ENCODE data around the gene EXOC2.
A peak's percentile ranks its signal among the peaks of the same experiment; 100 is the strongest.

EXOC2 gene

DNA sequence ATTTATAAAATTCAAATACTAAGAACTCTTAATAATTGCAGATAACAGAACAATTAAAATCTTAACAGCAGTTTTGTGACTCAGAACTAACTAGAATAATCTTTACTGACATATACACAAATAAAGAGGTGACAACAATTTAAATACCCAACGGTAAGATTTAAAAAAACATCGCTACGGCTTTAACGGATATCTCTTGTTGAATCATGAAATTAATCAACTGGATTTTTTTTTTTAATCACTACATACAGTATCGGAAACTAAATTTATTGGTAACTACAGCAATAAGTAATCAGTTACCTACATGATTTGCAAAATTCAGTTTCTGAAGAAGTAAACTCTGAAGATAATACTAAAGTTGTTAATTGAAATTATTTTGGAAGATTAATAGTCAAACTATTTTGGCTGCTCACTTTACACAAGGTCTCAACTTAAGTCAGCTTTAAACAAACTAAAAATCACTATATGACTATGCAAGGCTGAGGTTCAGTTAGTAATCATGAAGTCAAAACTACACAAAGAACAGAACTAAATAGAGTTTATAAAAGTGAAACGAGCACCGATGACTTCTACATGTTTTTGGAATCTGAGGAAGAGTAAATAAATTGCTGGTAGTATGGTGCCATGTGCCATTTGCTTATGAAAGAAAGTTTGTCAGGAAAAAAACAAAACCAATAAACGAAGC lies 164.8 kb downstream of the EXOC2 start:
- no peak for DNase-seq (ENCODE audit: low spot score)

GRCh38 chr6:524803-525202 lies 168.1 kb downstream of the EXOC2 start:
- peak; percentile 41 for DNase-seq (ENCODE audit: low spot score)

DNA sequence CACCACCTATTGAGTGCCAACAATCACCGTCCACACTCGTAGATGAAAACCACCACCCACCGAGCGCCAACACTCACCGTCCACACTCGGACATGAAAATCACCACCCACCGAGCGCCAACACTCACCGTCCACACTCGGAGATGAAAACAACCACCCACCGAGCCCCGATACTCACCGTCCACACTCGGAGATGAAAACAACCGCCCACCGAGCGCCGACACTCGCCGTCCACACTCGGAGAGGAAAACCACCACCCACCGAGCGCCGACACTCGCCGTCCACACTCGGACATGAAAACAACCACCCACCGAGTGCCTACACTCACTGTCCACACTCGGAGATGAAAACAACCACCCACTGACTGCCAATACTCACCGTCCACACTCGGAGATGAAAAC lies 172.1 kb downstream of the EXOC2 start:
- DNase-seq (ENCODE audit: low spot score), result no peak

GRCh38 chr6:518218-518617 lies 174.7 kb downstream of the EXOC2 start:
- DNase-seq (ENCODE audit: low spot score), result no peak

GRCh38 chr6:516213-516612 lies 176.7 kb downstream of the EXOC2 start:
- no peak for DNase-seq (ENCODE audit: low spot score)

GRCh38 chr6:515267-515666 lies 177.7 kb downstream of the EXOC2 start:
- DNase-seq (ENCODE audit: low spot score), result no peak

DNA sequence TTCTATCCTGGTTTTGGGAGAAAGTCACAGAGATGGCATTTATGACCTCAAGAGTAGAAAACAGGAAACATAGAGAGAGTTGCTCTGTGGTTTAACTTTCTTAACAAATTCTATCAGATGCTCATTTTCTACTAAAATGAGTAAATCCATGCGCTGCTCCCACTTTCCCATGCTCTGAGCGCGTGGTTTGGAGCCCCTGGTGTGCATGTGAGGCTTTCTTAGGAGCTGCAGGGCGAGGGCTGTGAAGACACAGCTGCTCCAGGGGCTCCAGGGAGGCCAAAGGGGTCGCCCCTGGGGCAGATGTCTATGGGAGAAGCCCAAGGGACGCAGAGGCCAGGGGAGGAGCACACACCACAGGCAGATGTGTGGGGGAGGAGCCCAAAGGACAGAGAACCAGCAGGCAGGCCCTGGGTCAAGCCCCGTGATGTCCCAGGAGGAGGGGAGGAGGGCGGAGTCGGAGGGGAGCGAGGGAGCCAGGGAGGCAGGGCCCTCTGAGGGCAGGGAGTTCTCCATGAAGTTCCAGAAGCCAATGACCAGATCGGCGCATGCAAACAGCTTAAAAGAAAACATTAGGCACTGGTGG lies 178.5 kb downstream of the EXOC2 start:
- no peak for DNase-seq (ENCODE audit: low spot score)

DNA sequence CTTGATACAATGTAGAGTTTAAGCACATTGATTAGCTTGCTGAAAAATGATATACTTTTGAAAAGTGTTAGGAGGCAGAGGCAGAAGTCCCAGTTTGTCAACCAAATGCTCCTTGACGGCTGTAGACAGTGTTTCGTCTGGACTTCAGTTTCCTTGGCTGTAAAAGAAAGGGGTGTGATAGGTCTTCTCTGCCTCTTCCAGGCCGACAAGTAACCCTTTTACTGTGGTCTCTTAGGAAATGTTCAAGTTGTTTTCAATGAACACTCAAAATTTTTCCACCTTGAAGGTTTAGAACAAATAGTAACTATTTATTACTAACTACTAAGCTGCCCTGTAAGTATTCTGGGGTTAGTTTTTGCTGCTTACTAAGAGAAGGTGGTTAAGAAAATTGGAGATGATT lies 179.0 kb downstream of the EXOC2 start:
- DNase-seq (ENCODE audit: low spot score), result no peak

DNA sequence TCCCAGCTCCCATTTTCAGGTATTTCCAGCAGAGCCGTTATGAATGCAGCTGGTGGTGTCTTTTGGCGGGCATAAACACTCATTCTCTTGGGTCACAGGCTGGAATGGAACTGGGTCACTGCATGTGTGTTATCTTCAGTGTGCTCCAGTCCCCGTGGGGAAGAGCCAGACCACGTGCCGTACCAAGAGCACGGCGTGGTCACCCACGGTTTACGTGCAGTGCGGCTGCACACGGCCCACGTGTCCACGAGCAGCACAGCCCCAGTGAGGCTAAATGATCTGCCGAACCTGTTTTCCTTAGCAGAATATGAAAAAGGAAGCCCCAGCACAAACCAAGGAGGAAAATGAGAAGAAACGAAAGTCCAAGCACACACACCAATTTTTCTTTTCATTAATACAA lies 179.9 kb downstream of the EXOC2 start:
- no peak for DNase-seq (ENCODE audit: low spot score)

DNA sequence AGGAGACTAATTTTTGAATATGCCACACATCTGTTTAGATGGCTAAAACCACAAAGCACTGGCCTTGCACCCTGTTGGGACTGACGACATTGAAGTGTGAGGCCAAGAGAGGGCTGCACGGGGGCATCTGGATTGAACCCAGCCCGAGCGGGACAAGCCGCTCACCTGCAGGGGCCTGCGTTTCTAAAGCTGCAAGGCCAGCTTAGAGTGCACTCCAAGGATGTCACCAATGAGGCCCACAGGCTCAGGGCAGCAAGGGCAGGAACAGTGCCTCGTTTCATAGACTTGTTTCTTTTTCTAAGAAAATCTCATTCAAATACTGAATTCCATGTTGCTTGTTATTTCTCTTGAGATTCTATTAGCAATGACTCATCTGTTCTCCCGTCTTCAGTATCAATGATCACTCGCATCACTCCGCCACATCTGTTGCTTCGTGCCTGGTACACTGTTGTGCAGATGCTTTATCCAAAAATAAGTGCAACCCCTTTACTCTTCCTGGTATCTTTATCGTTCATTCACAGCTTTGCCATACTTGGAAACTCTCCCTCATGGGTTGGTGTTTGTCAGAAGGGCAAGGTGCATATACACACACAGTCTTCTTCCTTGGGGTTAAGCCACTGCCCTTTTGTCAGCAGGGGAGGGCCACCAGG lies 181.3 kb downstream of the EXOC2 start:
- DNase-seq (ENCODE audit: low spot score), result no peak

GRCh38 chr6:509676-510075 lies 183.3 kb downstream of the EXOC2 start:
- DNase-seq (ENCODE audit: low spot score), result peak; percentile 73

- no peak for DNase-seq (ENCODE audit: low spot score)
Measured at GRCh38 chr6:508614-509013, 184.3 kb downstream of the EXOC2 start.

DNA sequence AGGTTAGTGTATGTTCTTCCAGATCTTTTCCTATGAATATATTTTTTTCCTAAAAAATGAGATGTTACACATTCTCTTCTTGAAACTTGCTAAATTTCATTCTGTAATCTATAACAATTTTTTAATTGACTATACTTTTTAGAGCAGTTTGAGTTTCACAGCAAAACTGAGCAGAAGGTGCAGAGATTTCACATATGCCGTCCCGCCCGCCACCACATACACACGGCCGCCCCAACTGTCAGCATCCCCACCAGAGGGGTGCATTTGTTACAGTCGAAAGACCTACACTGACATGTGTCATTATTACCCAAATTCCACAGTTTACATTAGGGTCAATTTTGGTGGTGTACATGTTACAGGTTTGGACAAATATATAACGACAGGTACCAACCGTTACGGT lies 184.9 kb downstream of the EXOC2 start:
- no peak for DNase-seq (ENCODE audit: low spot score)

GRCh38 chr6:506920-507622 lies 185.9 kb downstream of the EXOC2 start:
- DNase-seq (ENCODE audit: low spot score), result no peak

DNA sequence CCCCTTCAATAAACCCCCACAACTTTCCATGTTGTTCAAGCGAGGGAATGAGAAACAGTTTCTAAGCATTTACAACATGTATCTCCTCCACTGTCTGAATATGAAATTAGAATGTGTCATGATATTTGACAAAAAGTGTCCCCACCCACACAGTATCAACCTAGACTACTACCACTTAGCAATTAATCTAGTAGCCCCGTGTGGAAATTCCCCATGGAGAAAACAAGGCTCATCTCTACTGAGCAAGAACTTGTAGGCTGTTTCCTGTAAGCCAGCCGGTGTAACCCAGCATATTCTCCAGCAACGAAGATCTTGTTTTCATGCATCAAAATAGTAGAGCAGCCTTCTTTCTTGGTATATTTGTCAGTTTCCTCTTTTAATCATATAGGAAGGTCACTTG lies 186.4 kb downstream of the EXOC2 start:
- peak; percentile 53 for DNase-seq (ENCODE audit: low spot score)

DNA sequence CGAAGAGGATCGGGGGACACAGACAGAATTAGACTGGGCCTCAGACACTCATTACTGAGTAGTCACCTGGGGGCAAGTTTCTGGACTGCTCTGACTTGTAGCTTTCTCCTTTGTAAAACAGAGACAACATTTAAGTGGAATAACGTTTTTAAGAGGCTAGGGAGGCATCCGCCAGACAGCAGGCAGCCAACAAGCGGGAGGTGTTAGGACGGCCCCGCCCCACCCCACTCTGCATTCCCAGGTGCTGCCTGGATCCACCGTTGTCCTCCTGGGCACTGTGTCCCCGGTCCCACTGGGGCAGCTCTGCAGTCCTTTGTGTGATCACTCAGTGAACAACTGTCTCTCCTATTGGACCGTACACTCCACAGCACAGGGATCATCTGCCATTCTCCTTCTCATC lies 187.6 kb downstream of the EXOC2 start:
- no peak for DNase-seq (ENCODE audit: low spot score)

DNA sequence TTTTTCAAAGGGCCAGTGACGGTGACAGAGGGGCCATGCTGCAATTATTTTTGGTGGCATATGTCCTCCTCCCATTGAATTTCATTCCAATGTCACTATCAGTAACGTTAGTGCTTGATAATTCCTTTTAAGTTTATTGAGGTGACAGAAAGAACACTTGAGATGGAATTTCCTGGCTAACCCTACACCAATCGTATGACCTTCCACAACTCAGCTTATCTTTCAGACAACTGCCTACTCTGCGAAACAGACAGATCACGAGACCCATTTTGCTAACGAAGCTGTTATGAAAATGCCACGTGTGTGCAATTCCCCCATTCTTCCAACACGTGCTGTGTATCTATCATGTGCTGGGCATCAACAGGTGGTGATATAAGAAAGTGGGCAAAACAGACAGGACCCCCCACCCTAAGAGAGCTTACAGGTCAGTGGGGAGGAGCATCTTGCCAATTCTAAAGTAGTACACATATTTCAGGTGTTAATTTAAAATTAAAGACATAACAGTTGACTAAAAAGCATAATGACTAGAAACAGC lies 188.4 kb downstream of the EXOC2 start:
- DNase-seq (ENCODE audit: low spot score), result no peak

- DNase-seq (ENCODE audit: low spot score), result no peak
Measured at GRCh38 chr6:503610-504362, 189.2 kb downstream of the EXOC2 start.

DNA sequence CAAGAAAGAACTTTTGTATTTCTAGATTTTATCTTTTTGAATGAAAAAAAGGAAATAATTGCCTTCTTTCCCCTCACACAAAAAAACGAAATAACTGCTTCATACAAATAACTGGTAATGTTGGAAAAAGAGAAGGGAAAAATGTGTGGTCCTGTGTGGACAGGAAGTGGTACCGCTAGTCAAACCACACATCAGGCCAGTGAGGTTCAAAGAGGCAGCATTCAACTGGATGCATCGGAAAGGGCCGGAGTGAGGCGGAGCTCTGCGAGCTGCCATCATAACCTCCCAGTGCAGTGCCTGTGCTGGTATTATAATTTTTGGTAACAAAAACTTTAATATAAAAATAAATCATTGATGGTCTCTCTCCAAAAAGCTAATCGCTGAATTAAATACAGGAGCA lies 190.2 kb downstream of the EXOC2 start:
- DNase-seq (ENCODE audit: low spot score), result no peak

GRCh38 chr6:501891-502601 lies 190.9 kb downstream of the EXOC2 start:
- DNase-seq (ENCODE audit: low spot score), result peak; percentile 38

DNA sequence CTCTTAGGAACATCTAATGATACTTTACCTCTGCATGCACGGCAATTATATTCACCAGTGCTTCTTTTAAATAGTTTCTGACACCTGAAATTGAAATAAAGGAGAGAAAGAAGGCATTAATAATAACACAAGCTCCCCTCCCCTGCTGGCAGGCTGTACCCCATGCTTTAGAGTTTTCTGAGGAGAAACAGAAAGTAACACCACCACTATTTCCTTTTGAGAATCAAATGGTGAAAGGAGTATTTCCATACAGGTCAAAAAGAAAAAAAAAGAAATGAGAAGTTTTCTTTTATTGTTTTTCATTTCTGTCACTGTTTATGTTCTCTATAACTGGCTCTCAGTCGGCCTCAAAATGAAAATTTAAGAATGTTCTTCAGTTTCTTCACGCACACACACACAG lies 193.3 kb downstream of the EXOC2 start:
- no peak for DNase-seq (ENCODE audit: low spot score)
